K562 (cell line): ENCODE results near the gene SND1. TPM values are rescaled to one million over a fixed set of nuclear protein-coding genes. Genes with fewer than 3 reads are reported as not detected.

Experiments used
- ATAC-seq: fragments of 200-7000 bp; cut with Tn5 transposase; 3 replicates; pipeline ENCODE4 v1.9.1; 2020; ENCODE audit warnings: moderate library complexity
- BruUV-seq: library from RNA; stranded (reverse); fragments of 400-500 nt; replicated peaks from 2 replicates; lab custom pipeline; 2021; lab: Mats Ljungman, UMichigan
- CTCF ChIA-PET: fragments of 300-600 bp; formaldehyde crosslinking; extraction: SDS; loops from one replicate; lab custom pipeline; 2021; ENCODE audit warnings: low intra/inter-chr PET ratio; lab: Yijun Ruan, JAX
- POLR2A ChIA-PET: fragments of 300-600, 350-650 bp; sonication (Branson Sonifier 250); formaldehyde crosslinking; extraction: SDS; loops from one replicate; lab custom pipeline; 2021; ENCODE audit warnings: antibody characterized with exemption, inconsistent platforms; lab: Yijun Ruan, JAX
- DNase-seq, 4 experiments: peaks; one replicate each; pipeline versions ENCODE4 v3.0.0 to v3.0.0-alpha.2; 2011 to 2018; ENCODE audit warnings: low spot score in 3 of 4, mixed read lengths in 3 of 4; ENCODE audit errors: extremely low read depth in 1 of 4
- FAIRE-seq: peaks from 2 replicates; lab custom pipeline; 2011; peaks lifted over from hg19 to GRCh38; lab: Jason Lieb, UNC
- H2AFZ ChIP-seq: 2 replicates; pipeline ENCODE4 v1.6.0; 2011; ENCODE audit warnings: low read depth, low read length, control low read depth, inconsistent platforms
- H3K27ac ChIP-seq: fragments of 200-600 bp; 3 replicates; pipeline ENCODE4 v1.8.0; 2011; ENCODE audit warnings: low read depth, mild to moderate bottlenecking, control low read depth, inconsistent platforms, low read length, moderate library complexity, mixed read lengths; ENCODE audit errors: extremely low read depth
- H3K27me3 ChIP-seq, 2 experiments: fragments of 300-600 bp in 1 of 2; 2 replicates in 1 of 2; 3 replicates in 1 of 2; pipeline versions ENCODE4 v1.6.0 to v1.8.0; 2011; ENCODE audit warnings: inconsistent platforms in 2 of 2, low read length in 2 of 2, mild to moderate bottlenecking in 1 of 2, mixed read lengths in 1 of 2, moderate library complexity in 1 of 2; ENCODE audit not compliant: control insufficient read depth in 2 of 2, insufficient read depth in 2 of 2
- H3K36me3 ChIP-seq: fragments of 300-600 bp; 3 replicates; pipeline ENCODE4 v1.8.0; 2011; ENCODE audit warnings: mild to moderate bottlenecking, low read length, inconsistent platforms; ENCODE audit not compliant: control insufficient read depth, insufficient read depth
- H3K4me1 ChIP-seq, 2 experiments: fragments of 200-600 bp in 1 of 2; replicated peaks in 1 of 2; 2 replicates in 1 of 2; 3 replicates in 1 of 2; pipeline versions ENCODE4 v1.5.1 to v1.8.0; 2011; ENCODE audit warnings: inconsistent platforms in 2 of 2, low read length in 2 of 2, mild to moderate bottlenecking in 1 of 2, mixed read lengths in 1 of 2, moderate library complexity in 1 of 2; ENCODE audit not compliant: control insufficient read depth in 2 of 2, insufficient read depth in 2 of 2
- H3K4me2 ChIP-seq: 2 replicates; pipeline ENCODE4 v1.6.1; 2011; ENCODE audit warnings: low read length, control low read depth, inconsistent platforms, mixed read lengths; ENCODE audit not compliant: insufficient read depth
- H3K4me3 ChIP-seq: fragments of 200-600 bp; sonication (generic), shearing (Covaris generic); 2 replicates; pipeline ENCODE4 v1.5.1; 2016; ENCODE audit warnings: control low read depth, inconsistent platforms
- H3K79me2 ChIP-seq: fragments of 200-600 bp; 3 replicates; pipeline ENCODE4 v1.8.0; 2011; ENCODE audit warnings: low read length, inconsistent platforms; ENCODE audit not compliant: control insufficient read depth, insufficient read depth
- H3K9ac ChIP-seq, 2 experiments: 2 replicates each; pipeline versions ENCODE4 v1.6.0 to v1.6.1; 2011; ENCODE audit warnings: low read depth in 2 of 2, low read length in 2 of 2, control low read depth in 1 of 2, inconsistent platforms in 1 of 2, mild to moderate bottlenecking in 1 of 2, mixed read lengths in 1 of 2; ENCODE audit not compliant: insufficient read depth in 1 of 2
- H3K9me1 ChIP-seq: one replicate; pipeline ENCODE4 v1.6.0; 2011; ENCODE audit warnings: inconsistent platforms, mild to moderate bottlenecking, low read length, moderate library complexity; ENCODE audit not compliant: control insufficient read depth, insufficient read depth
- H3K9me3 ChIP-seq: replicated peaks from 2 replicates; pipeline ENCODE4 v1.5.1; 2011; ENCODE audit warnings: low read depth, low read length, inconsistent platforms; ENCODE audit not compliant: control insufficient read depth, insufficient read depth
- H4K20me1 ChIP-seq: replicated peaks from 2 replicates; pipeline ENCODE4 v1.6.1; 2011; ENCODE audit warnings: low read length, inconsistent platforms, mixed read lengths; ENCODE audit not compliant: control insufficient read depth, insufficient read depth
- CAMTA2 ChIP-seq: fragments of 250-450 bp; sonication (Bioruptor Pico); conservative IDR thresholded peaks from 2 replicates; pipeline ENCODE4 v1.5.1; 2022
- HDAC2 ChIP-seq: fragments of 450-650 bp; IDR thresholded peaks from 2 replicates; pipeline ENCODE4 v1.6.1; 2016; ENCODE audit warnings: mild to moderate bottlenecking
- MTA3 ChIP-seq: fragments of 450-650 bp; formaldehyde crosslinking; IDR thresholded peaks from 2 replicates; pipeline ENCODE4 v1.6.1; 2017; ENCODE audit warnings: mild to moderate bottlenecking, borderline replicate concordance
- POLR3A ChIP-seq: IDR thresholded peaks from 2 replicates; pipeline ENCODE4 v1.6.1; 2011; ENCODE audit warnings: borderline replicate concordance, mild to moderate bottlenecking, moderate library complexity; ENCODE audit not compliant: insufficient read length, insufficient read depth; ENCODE audit errors: extremely low read depth
- ZBTB11 ChIP-seq, 3 experiments: fragments of 200-800 bp in 1 of 3; fragments of 250-450 bp in 1 of 3; fragments of 450-650 bp in 1 of 3; sonication (Bioruptor Pico) in 1 of 3; sonication (Bioruptor generic) in 1 of 3; formaldehyde crosslinking in 1 of 3; IDR thresholded peaks; 2 replicates each; pipeline versions ENCODE4 v1.6.1 to v1.8.0; 2016 to 2022; ENCODE audit warnings: mild to moderate bottlenecking in 2 of 3, missing genetic modification characterization in 2 of 3, missing compliant biosample characterization in 1 of 3, moderate library complexity in 1 of 3
- ZNF644 ChIP-seq: fragments of 200-800 bp; sonication (Bioruptor generic); IDR thresholded peaks from 2 replicates; pipeline ENCODE4 v1.6.1; 2016; ENCODE audit warnings: low read depth, missing genetic modification characterization, missing compliant biosample characterization
- WGBS: fragments of 100-300 bp; shearing (Covaris generic); methylation state at CpG from one replicate; pipeline ENCODE4 v1.1.6; 2016; ENCODE audit warnings: low coverage, mixed read lengths; ENCODE audit not compliant: insufficient coverage; ENCODE audit errors: missing lambda C conversion rate; 5-methylcytosine and 5-hydroxymethylcytosine counted together
- in situ Hi-C: fragments of 300-500 bp; cut with MboI; formaldehyde crosslinking; loops from 4 replicates; pipeline ENCODE4 v1.15.0; 2018; ENCODE audit warnings: inconsistent platforms, mixed read lengths
- intact Hi-C: fragments of 100-400 bp; cut with micrococcal nuclease; formaldehyde crosslinking; loops from 2 replicates; pipeline ENCODE4 v1.14.2; 2022
- polyA plus RNA-seq, 8 experiments: library from polyadenylated mRNA; depleted of rRNA in 4 of 8; stranded (reverse) in 5 of 8; unstranded in 3 of 8; fragments of >200 nt; fragmentation: Nextera tagmentation in 2 of 8; fragmentation: Illumina TruSeq in 1 of 8; extraction: Ambion mirVana in 2 of 8; extraction: Trizol in 1 of 8; gene quantifications; 2 replicates each; pipeline versions ENCODE4 v1.2.1 to v1.2.3, GENCODE V29; 2011 to 2014; ENCODE audit warnings: inconsistent platforms in 1 of 8, missing spikeins in 1 of 8
- total RNA-seq, 7 experiments: library from RNA; depleted of rRNA in 6 of 7; stranded (reverse); fragments of >200 nt in 6 of 7; fragmentation: Illumina TruSeq in 2 of 7; extraction: Trizol in 2 of 7; gene quantifications; 2 replicates each; pipeline versions ENCODE4 v1.2.1 to v1.2.3, GENCODE V29; 2011 to 2021; ENCODE audit warnings: low replicate concordance in 1 of 7

The SND1 gene
- total and polyA plus RNA-seq, 9 of the 15 experiments (the other 6 are each of a cell fraction or from before 2014, with no cell fraction given), result 46.5 to 307 (median 191) TPM

GRCh38 chr7:127878791-127879190 lies 226.8 kb downstream of the SND1 start:
- no peak overlapping the region; the same call in 2 of the 3 replicates for H3K27ac ChIP-seq
- no peaks in the 10 kb centered on the region for H3K27me3 ChIP-seq
- ChIA-PET CTCF (no interaction called here), POLR2A (interaction anchor here (1.4 to 3.1 kb wide), 2 partner anchors 13 kb away, joined by 5 to 13 read pairs; no protein-coding TSS in a partner anchor)
- no peak for FAIRE-seq
- WGBS, result 97% methylated on average over 3 of the region's 3 CpGs
- no peak for DNase-seq
- H3K36me3 ChIP-seq, result peaks cover 23% of the 10 kb centered on the region
- TF ChIP-seq HDAC2 (no peak), MTA3 (no peak), POLR3A (no peak), CAMTA2 (CRISPR knock-in tag) (no peak), ZNF644 (tag) (no peak), ZBTB11 (CRISPR knock-in tag; IDR thresholded peaks at IDR 0.05) (no peak)
- H3K4me3 ChIP-seq, result no peak overlapping the region
- BruUV-seq, result no TSS peak
- H4K20me1 ChIP-seq, result peaks cover 7% of the 10 kb centered on the region; the same call in 1 of the 2 replicates
- H3K4me2 ChIP-seq, result no peak overlapping the region
- no peak overlapping the region for H2AFZ ChIP-seq
- peaks cover 2 to 27% of the 10 kb centered on the region in 2 experiments; a peak in 3 of 5 replicates for H3K4me1 ChIP-seq
- in situ Hi-C loops, result no loop called here
- H3K9me1 ChIP-seq, result peaks cover 3% of the 10 kb centered on the region
- H3K9ac ChIP-seq, result no peak overlapping the region
- no peaks in the 10 kb centered on the region for H3K9me3 ChIP-seq
- ATAC-seq, result no peak
- intact Hi-C loops, result no loop called here
- peaks cover 55% of the 10 kb centered on the region for H3K79me2 ChIP-seq
